Testis (tissue), 2 donors: ENCODE results near the gene CALY.

Experiments
- CTCF ChIP-seq, 3 experiments: fragments of 450-650 bp in 2 of 3; fragments of 200-600 bp in 1 of 3; sonication (generic) in 1 of 3; IDR thresholded peaks; one replicate each; pipeline ENCODE4 v1.5.1; 2016 to 2019; ENCODE audit warnings: antibody characterized with exemption in 3 of 3, mild to moderate bottlenecking in 2 of 3, moderate library complexity in 1 of 3
- POLR2A ChIP-seq: fragments of 450-650 bp; IDR thresholded peaks from one replicate; pipeline ENCODE4 v1.6.1; 2017; ENCODE audit warnings: antibody characterized with exemption, mild to moderate bottlenecking, moderate library complexity

- TF ChIP-seq CTCF (IDR thresholded peaks at IDR 0.05) (no peak), POLR2A (no peak)
These were observed 42.9 kb downstream of the CALY start for GRCh38 chr10:133293810-133294119.
